ENCODE measurements around the gene EYA2.

Gene EYA2

GRCh38 chr20:47066484-47067270 is 172.0 kb downstream of the EYA2 start:
- no peak for DNase-seq (ENCODE audit: low spot score)

GRCh38 chr20:47067776-47068175 is 173.1 kb downstream of the EYA2 start:
- DNase-seq (ENCODE audit: low spot score), result no peak

- DNase-seq (ENCODE audit: low spot score), result no peak
Observed at GRCh38 chr20:47070176-47070575, 175.5 kb downstream of the EYA2 start.

- DNase-seq (ENCODE audit: low spot score), result no peak
Observed at GRCh38 chr20:47071646-47072185, 177.1 kb downstream of the EYA2 start.

- no peak for DNase-seq (ENCODE audit: low spot score)
Observed at GRCh38 chr20:47073766-47074475, 179.3 kb downstream of the EYA2 start.

- no peak for DNase-seq (ENCODE audit: low spot score)
Observed at GRCh38 chr20:47075263-47075662, 180.6 kb downstream of the EYA2 start.

DNA sequence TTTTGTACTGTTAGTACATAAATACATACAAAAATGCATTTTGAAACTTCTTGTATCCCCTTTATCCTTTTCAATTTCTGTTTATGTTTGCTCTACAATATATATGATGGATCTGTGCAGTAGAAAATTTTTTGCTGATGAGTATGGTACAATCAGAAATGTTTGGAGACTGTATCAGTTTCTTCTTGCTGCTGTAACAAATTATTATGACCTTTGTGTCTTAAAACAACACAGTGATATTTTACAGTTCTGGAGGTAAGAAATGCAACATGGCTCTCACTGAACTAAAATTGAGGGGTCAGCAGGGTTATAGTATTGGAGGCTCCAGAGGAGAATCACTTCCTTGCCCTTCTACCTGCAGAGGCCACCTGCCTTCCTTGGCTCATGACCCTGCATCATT is 184.4 kb downstream of the EYA2 start:
- no peak for DNase-seq (ENCODE audit: low spot score)

- DNase-seq (ENCODE audit: low spot score), result no peak
Observed at GRCh38 chr20:47080365-47080764, 185.7 kb downstream of the EYA2 start.

DNA sequence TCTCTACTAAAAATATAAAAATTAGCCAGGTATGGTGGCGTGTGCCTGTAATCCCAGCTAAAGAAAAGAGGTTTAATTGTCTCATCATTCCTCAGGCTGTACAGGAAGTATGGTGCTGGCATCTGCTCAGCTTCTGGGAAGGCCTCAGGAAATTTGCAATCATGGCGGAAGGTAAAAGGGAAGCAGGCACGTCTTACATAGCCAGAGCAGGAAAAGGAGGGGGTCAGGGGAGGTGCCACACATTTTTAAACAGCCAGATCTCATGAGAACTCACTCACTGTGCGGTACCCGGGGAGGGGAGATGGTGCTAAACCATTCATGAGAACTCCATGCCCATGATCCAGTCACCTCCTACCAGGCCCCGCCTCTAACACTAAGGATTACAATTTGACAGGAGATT is 191.7 kb downstream of the EYA2 start:
- DNase-seq (ENCODE audit: low spot score), result no peak

DNA sequence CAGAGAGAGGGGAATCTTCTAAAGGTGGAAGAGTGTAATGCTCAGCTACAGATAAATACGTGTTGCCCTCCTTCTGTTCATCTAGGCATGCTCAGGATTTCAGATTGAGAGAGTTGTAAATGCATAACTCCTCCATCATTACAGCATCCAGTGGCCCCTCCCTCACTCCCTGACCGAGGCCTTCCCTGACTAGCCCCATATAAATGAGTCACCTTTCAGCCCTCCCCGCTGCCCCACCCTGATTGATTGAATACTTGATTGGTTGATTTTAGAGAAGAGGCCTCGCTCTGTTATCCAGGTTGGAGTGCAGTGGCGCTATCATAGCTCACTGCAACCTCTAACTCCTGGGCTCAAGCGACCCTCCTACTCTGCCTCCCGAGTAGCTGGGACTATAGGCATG is 193.7 kb downstream of the EYA2 start:
- DNase-seq (ENCODE audit: low spot score), result no peak

GRCh38 chr20:47089151-47089550 is 194.5 kb downstream of the EYA2 start:
- DNase-seq (ENCODE audit: low spot score), result no peak

DNA sequence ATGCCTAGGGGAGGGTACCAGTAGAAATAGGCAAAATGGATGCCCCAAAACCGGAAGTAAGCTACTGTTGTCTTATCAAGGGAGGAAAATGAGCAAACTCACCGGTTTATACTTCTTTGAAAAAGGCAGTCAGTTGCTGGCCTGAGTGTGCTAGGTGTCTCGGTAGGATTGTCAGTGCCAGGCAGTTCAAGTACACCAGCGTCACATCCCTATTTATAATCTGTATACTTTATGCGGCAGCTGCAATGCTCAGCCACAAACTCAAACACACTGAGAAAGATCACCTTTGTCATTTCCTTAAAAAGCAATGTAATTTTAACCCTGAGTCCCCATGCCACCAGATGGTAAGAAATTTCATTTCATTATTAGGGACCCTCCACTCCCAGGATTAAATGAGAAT is 196.2 kb downstream of the EYA2 start:
- no peak for DNase-seq (ENCODE audit: low spot score)

- no peak for DNase-seq (ENCODE audit: low spot score)
Observed at GRCh38 chr20:47093320-47093966, 198.8 kb downstream of the EYA2 start.

- DNase-seq (ENCODE audit: low spot score), result no peak
Observed at GRCh38 chr20:47095690-47096089, 201.0 kb downstream of the EYA2 start.

DNA sequence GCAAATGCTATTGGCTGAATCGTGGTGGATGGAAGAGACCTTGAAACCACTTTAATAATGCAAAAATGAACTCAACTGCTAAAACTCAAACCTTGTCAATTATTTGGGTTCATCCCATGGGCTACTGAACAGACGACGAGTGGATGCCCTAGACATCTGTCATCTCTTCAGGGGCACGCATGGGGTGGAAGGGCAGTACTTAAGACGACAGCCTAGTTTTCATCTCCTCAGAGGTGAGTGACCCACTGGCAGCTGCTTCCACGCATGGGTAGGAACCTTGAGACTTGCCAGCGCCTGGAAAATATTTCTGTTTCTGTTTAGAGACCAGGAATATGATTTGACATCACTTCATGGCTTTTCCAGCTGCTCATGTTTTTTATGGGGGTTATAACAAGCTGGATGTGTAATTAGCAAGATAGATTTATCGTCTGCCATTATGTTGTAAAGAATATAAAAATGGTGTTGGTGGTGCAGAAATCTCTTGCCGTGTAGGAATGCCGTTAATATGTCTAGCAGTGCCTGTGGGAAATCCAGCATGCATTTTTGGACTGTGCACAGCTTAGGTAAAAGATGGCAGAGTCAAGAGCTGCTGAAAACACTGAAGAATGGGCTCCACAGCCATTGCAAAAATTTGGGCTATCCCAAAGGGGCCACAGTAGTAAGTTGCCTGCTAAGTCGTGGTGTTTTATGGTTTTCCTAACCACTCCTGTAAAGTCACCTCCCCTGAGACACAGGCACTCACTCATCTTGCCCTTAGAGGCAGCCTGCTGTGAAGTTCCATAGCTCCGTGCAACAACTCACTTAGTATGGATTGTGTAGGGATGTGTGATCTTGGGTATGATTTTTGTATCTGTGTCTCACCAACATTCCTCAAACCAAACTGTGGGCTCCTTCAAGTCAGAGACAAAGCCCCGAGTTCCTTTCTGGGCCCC is 203.3 kb downstream of the EYA2 start:
- DNase-seq (ENCODE audit: low spot score), result no peak

- no peak for DNase-seq (ENCODE audit: low spot score)
Observed at GRCh38 chr20:47099093-47099492, 204.4 kb downstream of the EYA2 start.

GRCh38 chr20:47099825-47100441 is 205.3 kb downstream of the EYA2 start:
- DNase-seq (ENCODE audit: low spot score), result no peak

DNA sequence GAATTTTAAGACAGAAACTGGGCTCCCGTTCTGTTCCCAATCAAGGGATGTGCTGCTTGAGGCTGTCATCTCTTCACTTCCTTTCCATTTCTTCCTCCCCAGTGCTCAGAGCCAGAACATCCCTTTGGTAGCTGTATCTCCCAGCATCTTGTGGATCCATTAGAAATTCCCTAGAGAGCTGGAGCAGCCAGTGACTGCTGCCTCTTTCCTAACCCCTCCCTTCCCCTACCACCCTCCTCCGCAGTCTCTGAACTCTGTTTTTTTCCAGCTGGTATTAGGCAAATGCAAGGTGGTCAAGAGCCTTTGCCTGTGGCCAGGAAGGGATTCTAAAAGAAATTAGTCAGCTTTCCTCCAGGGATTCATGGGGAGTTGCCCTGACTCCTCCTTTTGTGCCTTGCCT is 208.0 kb downstream of the EYA2 start:
- no peak for DNase-seq (ENCODE audit: low spot score)

- no peak for DNase-seq (ENCODE audit: low spot score)
Observed at GRCh38 chr20:47106786-47107185, 212.1 kb downstream of the EYA2 start.

DNA sequence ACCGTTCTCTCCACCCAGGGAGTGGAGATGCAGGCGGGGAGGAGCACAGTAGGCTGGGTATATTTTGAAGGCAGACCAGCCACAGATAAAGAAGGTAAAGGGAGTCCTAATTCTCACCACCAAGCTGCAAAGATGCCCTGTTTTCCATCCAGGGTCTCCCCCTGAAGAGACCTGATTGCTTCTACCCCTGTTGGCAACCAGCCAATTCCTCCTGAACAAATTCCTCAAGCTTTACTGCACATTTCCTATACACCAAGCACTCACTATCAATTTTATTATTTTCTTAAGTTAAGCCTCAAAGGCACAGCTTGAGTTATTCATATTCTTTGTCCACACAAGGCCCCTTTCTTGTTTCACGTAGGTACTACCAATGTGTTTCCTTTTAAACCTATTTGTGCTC is 214.4 kb downstream of the EYA2 start:
- DNase-seq (ENCODE audit: low spot score), result no peak

DNA sequence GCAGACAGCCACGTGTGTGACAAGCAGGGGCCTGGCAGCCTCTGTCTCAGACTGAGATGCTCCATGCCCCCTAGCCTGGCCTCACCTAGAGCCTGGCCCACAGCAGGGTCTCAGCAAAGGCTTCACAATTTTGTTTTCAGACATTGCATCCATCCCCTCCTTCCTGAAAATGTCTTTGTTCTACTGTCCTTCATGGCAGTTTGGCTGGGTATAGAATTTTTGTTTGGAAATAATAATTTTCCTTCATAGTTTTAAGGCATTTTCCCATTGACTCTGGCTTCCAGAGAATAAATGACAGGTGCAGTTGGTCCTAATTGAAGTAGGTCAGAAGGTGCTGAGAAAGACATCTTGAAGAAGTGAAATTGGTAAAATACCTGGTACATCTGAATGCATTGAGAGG is 216.2 kb downstream of the EYA2 start:
- DNase-seq (ENCODE audit: low spot score), result no peak
